Activated CD8-positive, alpha-beta memory T cell treated with anti-CD3 and anti-CD28 coated beads for 24 hours (primary cell): Measurements from ENCODE around the gene DOCK3.
"Not testable (repeated sequence)": the region's sequence is repeated elsewhere in the genome, so short reads cannot be mapped to it uniquely, and the experiment has no call there.

Source experiments
- DNase-seq: peaks from one replicate; pipeline ENCODE4 v3.0.0-alpha.2; 2020

The DOCK3 gene

DNA sequence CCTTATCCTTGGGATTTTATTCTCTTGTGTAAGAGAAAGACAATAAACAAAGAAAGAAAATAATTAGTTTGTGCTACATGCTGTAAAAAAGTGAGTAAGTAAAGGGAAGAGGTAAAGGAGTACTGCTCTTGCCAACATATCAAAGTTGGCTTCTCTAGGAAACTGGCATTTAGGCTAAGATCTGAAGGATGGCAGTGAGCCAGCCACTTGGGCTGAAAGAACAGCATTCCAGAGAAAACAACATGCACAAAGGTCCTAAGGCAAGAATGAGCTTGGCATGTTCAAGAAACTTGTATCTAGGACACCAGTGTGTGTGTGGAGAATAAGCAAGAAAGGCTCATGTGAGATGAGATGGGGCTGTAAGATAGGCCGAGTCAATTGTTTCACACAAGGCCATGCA is 464.9 kb downstream of the DOCK3 start:
- no peak for DNase-seq

DNA sequence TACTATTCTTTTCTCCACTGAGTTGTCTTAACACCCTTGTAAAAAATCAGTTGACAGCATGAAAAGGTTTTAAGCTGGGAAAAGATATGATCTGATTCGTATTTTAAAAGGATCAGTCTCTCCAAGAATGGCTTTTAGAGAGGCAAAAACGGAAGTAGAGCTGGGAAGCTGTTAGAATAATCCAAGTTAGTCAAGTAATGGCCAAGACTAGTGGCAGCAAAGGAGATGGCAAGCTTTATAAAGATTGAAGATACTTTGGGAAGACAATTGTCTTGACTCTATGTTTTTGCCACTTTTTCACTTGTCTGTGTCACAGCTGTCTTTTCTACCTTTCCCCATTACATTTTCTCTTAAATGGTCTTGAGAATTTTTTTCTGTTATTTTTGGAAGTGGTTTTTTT is 466.8 kb downstream of the DOCK3 start:
- no peak for DNase-seq

DNA sequence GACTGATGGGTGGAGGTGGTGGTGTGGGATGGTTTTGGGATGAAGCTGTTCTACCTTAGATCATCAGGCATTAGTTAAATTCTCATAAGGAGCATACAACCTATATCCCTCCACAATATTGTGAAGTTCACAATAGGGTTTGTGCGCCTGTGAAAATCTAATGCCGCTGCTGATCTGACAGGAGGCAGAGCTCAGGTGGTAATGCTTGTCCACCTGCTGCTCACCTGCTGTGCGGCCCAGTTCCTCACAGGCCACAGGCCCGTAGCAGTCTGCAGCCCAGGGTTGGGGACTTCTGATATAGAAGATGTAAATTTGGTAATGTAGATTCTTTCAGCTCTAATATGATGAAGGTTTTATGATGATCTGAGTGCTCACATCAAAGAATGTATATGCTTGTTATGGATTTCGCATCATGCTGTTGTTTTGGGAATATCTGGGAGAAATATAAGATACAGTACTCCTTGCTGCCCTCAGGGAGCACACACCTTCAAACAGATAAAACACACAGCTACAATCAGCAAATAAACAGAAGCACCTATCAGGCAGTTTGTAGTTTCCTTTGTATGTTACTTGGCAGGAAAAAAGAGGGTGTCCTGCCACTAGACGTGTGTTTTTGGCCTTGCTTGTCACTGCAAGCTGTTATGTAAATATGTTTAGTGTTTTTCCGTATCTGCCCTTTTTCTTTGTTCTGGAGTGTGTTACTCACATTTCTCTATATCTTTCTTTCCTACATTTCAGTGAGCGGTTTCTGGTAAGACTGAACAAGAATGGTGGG is 471.3 kb downstream of the DOCK3 start:
- DNase-seq, result no peak

DNA sequence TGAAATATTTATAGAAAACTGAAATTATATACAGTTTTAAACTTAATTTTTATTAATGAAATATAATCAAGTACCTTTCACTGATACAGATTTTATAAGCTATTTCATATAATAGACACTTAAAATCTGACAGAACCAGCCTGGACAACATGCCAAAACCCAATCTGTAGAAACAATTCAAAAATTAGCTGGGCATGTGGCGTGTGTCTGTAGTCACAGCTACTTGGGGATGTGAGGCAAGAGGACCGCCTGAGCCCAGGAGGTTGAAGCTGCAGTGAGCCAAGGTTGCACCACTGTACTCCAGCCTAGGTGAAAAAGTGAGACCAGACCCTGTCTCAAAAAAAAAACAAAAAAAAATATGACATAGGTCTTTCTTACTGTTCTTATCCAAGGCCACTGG is 472.1 kb downstream of the DOCK3 start:
- no peak for DNase-seq

DNA sequence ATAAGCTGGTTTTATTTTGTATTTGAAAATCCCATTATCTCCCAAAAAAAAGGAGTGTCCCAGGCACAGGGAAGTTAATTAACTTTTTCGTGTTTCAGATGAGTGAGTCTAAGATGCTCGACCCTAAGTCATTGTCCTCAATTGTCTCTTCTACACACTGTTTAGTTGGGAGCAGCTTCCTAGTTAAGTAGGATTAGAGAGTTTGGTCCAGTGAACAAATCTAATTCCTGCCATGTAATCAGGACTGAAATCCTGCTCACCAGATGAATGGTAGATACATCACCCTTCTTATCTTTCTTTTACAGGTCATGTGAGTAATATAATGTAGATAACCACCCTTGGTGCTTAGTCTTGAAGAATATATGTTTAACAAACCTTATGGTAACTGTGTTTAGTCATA is 481.4 kb downstream of the DOCK3 start:
- no peak for DNase-seq

DNA sequence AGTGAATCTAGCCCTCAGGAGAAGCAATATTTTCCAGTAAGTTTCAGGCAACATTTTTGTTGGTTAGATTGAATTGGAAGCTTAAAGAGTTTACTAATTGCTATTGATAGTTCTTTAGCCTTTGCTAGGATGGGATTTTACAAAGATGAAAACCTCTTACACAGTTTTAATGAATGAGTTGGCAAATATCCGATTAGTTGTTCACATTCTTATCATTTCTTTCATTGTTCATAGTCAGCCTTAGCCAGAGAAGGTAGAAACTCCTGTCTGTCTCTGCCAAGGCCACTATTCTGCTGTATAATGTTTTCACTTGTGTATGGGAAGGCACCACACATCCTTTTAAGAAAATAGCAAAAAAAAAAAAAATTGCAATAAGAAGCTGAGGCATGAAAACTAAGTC is 488.3 kb downstream of the DOCK3 start:
- no peak for DNase-seq

DNA sequence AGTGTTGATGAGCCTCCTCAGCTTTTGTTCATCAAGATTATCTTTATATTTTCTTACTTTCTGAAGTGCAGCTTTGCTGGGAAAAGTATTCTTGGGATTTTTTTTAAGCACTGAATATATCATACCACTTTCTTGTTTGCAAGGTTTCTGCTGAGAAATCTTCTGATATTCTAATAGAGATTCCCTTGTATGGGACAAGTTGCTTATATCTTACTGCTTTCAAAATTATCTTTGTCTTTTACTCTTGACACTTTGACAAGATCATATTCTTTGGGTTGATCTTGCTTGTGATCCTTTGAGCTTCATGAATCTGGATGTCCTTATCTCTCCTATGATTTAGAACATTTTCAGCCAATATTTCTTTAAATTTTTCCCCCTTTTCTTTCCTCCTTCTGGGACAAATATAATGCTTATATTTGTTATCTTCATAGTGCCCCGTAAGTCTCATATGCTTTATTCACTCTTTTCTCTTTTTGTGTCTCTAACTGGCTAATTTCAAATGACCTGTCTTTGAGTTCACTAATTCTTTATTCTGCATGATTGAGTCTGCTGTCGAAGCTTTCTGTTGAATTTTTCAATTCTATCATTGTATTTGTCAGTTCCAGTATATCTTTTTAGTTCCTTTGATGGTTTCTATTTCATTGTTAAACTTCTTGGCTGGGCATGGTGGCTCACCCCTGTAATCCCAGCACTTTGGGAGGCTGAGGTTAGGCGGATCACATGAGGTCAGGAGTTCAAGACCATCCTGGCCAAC is 499.0 kb downstream of the DOCK3 start:
- DNase-seq, result no peak

DNA sequence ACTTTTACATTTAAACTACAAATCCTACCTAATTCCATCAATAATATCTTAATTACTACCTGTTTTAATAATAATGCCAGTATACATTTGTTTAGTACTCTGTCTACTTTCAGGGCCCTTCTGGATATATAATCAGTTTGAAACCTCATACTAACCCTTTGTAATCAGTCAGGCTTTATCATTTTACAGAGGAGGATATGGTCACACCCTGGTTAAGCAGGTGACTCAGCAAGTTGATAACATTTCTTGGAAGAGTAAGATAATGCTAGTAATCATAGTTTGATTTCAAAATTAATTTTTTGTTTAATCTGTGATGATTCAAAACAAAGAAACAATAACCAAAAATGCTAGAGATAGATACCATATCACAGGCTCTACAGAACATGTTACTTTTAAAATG is 502.2 kb downstream of the DOCK3 start:
- no peak for DNase-seq

DNA sequence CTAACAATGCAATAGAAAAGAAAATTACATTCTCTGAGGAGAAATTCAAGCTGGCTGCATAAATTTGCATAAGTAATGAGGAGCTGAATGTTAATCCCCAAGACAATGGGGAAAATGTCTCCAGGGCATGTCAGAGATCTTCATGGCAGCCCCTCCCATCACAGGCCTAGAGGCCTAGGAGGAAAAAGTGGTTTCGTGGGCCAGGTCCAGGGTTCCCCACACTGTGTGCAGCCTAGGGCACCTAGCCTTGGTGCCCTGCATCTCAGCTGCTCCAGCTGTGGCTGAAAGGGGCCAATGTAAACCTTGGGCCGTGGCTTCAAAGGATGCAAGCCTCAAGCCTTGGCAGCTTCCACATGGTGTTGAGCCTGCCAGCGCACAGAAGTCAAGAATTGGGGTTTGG is 511.7 kb downstream of the DOCK3 start:
- not testable (repeated sequence) for DNase-seq

DNA sequence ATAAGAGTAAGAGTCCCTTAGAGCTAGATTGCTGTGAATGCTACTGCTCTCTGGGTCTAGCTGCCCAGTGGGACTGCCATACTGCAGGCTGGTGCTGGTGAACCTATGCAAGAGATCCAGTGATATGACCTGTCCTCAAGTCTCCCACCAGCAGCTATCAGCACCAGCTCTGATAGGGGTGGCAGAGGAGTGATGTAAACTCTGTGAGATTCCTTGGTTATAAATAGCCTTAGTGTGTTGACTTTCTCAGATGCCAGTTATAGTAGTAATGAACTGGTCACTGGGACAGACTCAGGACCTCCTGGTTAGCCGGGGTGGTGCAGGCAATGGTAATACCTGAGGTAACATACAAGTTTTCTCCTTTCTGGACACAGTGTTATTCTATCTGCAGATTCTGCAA is 515.5 kb downstream of the DOCK3 start:
- DNase-seq, result no peak

DNA sequence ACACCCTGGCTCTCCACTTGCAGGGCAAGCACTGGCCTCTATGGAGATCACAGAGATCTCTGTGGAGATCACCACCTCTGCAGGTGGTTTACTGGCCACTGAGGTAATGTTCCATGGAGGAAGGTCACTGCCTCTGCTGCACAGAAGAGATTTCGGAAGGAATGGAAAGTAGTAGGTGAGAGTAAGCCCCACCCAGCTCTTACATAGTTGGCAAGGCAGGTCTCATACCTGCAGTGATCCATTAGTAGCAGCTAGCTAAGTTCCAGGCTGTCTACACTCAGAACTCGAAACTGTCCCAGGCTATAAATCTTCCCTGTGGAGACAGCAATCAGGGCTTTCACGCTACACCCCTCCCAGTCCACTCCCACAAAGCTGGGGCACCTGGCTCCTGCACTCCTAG is 516.1 kb downstream of the DOCK3 start:
- no peak for DNase-seq

DNA sequence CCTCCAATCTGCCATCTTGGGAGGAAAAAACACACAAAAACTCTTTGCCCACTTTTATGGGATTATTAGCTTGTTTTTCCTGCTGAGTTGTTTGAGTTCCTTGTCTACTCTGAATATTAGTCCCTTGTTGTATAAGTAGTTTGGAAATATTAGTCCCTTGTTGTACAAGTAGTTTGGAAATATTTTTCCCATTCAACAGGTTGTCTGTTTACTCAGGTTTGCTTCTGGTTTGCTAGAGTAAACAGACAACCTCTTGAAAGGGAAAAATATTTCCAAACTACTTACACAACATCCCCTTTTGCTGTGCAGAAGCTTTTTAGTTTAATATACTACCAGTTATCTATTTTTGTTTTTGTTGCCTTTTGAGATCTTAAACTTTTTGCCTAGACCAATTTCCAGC is 517.0 kb downstream of the DOCK3 start:
- no peak for DNase-seq

DNA sequence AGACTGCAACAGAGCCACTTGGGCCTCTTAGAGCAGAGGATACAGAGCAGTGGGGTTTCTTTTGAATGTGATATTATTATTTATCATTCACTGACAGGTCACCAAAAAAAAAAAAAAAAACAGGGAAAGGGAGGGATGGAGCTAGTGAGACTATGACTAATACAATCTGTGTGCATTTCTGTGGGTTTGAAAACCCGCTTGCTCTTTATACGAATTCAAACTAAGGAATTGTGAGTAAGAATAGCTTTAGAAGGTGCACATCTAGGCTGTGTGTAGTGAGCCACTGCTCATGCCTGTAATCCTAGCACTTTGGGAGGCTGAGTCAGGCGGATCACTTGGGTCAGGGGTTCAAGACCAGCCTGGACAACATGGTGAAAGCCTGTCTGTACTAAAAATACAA is 523.8 kb downstream of the DOCK3 start:
- DNase-seq, result no peak

DNA sequence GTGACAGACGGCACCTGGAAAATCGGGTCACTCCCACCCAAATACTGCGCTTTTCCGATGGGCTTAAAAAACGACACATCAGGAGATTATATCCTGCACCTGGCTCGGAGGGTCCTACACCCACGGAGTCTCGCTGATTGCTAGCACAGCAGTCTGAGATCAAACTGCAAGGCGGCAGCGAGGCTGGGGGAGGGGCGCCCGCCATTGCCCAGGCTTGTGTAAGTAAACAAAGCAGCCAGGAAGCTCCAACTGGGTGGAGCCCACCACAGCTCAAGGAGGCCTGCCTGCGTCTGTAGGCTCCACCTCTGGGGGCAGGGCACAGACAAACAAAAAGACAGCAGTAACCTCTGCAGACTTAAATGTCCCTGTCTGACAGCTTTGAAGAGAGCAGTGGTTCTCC is 524.6 kb downstream of the DOCK3 start:
- not testable (repeated sequence) for DNase-seq

DNA sequence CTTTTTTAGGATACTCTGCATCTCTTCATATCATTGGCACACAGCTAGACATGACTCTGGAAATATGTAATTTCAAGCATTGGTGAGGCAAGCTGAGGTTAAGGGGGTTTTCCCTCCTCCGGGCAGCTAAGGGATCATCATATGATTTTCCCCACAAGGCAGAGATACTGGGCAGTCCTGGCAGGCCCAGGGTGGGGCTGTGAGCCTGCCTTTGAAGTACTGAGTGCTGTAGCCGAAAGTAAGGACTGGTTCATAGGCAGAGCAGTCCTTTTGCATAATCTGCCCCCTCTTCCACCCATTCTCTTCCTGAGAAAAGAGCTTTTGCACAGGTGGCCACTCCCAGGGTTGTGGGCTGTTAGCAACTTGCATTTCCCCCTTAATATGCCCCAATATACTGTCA is 541.6 kb downstream of the DOCK3 start:
- no peak for DNase-seq

DNA sequence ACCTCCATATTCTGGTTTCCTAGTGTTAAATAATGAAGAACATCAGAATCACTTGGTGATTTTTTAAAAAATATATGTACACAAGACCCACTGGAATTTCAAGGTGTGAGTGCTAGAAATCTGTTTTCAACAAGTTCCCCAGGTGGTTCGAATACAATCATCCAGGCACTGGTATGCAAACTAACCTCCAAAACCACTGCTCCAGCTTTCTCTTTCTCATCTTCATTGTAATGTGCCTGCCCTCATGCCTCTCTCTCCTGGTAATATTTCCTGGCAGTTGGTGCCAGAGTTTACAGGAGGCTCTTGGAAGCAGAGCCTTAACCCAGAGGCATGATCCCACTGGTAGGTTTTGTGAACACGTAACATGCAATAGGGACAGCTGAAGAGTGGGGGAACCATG is 547.2 kb downstream of the DOCK3 start:
- DNase-seq, result no peak

DNA sequence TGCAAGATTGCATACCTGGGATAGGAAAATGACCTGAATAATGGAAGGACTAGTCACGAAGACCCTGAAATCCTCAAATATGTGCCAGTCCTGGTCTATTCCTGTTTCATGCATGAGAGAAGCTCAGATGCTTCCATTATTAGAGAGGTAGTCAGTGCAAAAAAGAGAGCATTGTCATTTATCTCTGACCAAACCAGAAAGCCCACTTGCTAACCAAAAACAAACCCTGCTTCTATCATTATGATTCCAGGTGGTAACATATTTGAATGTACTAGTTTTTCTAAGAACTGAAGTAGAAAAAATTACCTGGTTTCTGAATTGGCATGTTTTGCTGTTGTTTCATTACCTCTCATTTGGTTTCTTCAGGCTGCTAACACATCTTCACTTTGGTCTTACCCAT is 549.6 kb downstream of the DOCK3 start:
- DNase-seq, result no peak

DNA sequence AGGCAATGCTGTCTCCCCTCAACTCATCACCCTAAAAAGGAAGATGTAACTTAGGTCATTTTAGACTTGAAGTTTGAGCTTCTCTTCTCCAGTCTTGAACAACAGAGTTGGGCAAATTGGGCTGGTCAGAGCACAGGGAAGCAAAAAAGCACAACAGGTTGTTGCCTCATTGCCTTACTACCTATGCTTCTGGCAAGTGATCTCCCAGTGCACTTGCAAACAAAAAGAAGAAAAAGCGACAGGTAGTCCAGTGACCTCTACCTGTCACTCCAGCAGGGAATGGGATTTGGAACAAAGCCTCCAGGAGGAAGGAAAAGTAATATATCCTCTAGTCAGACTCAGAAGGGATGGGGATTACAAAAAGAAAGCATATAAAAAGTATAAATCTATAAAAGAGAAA is 550.1 kb downstream of the DOCK3 start:
- no peak for DNase-seq

DNA sequence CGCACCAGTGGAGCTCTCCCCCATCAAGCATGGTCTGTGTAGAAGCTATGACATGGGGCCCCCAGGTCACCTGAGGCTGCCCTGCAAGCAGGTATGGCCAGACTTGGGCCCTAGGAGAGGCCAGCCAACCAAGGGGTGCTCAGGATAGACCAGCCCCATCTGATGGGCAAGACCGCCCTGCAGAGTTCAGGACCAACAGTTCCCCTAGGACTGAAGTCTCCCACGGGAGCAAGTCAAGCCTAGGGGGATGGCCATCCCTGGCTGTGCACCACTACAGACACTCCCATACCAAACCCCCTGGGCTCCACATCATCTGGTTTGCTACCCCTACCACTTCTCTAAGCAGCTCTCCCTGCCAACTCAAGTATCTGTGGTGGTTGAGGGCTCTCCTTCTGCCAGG is 568.2 kb downstream of the DOCK3 start:
- DNase-seq, result no peak

DNA sequence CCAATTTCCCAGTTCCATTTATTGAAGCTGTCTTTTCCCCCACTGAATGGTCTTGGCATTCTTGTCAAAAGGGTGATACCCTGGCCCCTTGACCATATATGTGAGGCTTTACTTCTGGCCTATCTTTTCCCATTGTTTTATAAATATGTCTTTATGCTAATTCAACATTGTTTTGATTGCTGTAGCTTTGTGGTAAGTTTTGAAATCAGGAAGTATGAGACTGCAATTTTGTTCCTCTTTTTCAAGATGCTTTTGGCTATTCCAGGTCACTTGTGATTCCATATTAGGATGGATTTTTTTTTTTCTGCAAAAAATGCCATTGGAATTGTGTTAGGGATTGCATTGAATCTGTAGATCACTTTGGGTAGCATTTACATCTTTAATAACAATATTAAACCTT is 569.2 kb downstream of the DOCK3 start:
- no peak for DNase-seq

DNA sequence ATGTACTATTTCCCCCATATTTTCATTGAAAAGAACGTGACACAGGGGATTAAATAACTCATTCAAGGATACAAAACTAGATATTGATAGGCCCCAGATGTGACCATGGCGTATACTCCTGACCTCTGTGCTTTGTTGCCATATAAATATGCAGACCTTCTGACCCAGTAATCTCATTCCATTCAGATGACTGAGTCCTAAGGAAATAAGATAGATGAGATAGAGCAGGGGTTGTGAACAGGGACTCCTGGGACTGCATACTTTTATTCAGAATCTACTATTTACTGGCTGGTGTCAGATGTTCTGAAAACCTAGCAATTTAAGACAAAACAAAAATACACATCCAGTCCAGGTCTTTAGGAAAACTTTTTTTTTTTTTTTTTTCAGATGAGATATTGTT is 571.1 kb downstream of the DOCK3 start:
- no peak for DNase-seq

DNA sequence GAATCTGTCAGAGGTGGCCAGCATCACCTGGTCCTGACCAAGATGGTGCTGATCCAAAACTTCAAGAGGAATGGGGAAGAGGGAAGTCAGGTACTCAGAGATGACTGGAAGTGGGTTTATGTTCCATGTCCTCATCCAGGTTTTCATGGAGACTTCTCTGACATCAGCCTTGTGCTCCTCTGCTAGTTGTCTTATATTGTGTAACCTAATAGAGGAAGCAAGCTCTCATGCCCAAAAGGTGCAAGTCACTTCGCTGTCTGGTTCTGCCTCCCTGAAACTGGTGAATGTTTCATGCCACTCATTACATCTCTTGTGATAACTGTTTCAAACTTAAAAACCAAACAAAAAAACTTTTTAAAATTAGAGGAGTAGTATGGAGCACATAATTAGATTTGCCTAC is 583.1 kb downstream of the DOCK3 start:
- DNase-seq, result no peak

DNA sequence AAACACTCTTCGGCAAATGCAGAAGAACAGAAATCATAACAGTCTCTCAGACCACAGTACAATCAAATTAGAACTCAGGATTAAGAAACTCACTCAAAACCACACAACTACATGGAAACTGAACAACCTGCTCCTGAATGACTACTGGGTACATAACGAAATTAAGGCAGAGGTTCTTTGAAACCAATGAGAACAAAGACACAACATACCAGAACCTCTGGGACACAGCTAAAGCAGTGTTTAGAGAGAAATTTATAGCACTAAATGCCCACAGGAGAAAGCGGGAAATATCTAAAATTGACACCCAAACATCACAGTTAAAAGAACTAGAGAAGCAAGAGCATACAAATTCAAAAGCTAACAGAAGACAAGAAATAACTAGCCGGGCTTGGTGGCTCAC is 589.4 kb downstream of the DOCK3 start:
- not testable (repeated sequence) for DNase-seq

DNA sequence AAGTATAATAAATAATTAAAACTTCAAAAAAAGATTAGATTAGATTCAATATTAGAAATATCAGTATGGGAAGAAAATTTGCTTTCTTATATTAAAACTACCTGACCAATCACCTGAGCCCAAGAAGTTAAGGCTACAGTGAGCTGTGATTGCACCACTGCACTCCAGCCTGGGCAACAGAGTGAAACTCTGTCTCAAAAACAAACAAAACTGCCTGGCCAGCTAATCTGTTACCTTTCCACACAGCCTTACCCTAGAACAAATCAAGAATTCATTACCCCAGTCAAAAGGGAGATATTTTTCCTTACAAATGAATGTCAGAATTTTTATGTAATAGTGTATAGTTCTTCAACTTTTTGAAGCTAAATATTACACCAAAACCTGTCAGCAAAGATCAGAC is 593.4 kb downstream of the DOCK3 start:
- no peak for DNase-seq

DNA sequence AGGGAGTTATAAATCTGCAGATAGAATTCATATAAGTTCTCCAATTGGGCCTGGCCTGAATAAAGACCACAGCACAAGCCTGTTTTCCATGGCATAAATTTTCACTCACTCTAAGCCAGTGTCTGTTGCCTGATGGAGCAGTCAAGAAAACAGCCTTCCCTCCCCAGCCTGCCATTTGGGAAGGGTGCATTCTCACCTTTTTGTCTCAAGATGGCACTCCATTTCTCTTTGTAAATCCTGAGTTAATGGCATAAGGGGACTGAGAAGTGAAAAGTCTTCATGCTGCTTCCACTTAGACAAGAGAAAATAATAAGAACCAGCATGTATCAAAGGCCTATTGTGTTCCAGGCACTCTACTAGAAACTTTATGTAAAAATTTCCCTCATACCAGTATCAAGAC is 594.7 kb downstream of the DOCK3 start:
- DNase-seq, result no peak
